ENCODE measurements around the gene RASSF9.

Gene RASSF9

GRCh38 chr12:85821206-85821605 is 15.0 kb downstream of the RASSF9 start:
- DNase-seq (ENCODE audit: low read depth), result no peak

GRCh38 chr12:85820101-85820500 is 16.1 kb downstream of the RASSF9 start:
- DNase-seq (ENCODE audit: low read depth), result no peak

- no peak for DNase-seq (ENCODE audit: low read depth)
Observed at GRCh38 chr12:85814741-85815140, 21.5 kb downstream of the RASSF9 start.

GRCh38 chr12:85814071-85814470 is 22.1 kb downstream of the RASSF9 start:
- DNase-seq (ENCODE audit: low read depth), result no peak

- no peak for DNase-seq (ENCODE audit: low read depth)
Observed at GRCh38 chr12:85809500-85809899, 26.7 kb downstream of the RASSF9 start.

- DNase-seq (ENCODE audit: low read depth), result no peak
Observed at GRCh38 chr12:85807730-85808129, 28.5 kb downstream of the RASSF9 start.

GRCh38 chr12:85805654-85806053 is 30.6 kb downstream of the RASSF9 start:
- DNase-seq (ENCODE audit: low read depth), result no peak

GRCh38 chr12:85804663-85805062 is 31.5 kb downstream of the RASSF9 start:
- DNase-seq (ENCODE audit: low read depth), result no peak

- no peak for DNase-seq (ENCODE audit: low read depth)
Observed at GRCh38 chr12:85803923-85804322, 32.3 kb downstream of the RASSF9 start.

- DNase-seq (ENCODE audit: low read depth), result no peak
Observed at GRCh38 chr12:85803231-85803630, 33.0 kb downstream of the RASSF9 start.

GRCh38 chr12:85798122-85798521 is 38.1 kb downstream of the RASSF9 start:
- no peak for DNase-seq (ENCODE audit: low read depth)

GRCh38 chr12:85796001-85796400 is 40.2 kb downstream of the RASSF9 start:
- DNase-seq (ENCODE audit: low read depth), result no peak

- no peak for DNase-seq (ENCODE audit: low read depth)
Observed at GRCh38 chr12:85794531-85794930, 41.7 kb downstream of the RASSF9 start.

GRCh38 chr12:85784096-85784720 is 52.0 kb downstream of the RASSF9 start:
- DNase-seq (ENCODE audit: low read depth), result no peak

GRCh38 chr12:85782711-85783110 is 53.5 kb downstream of the RASSF9 start:
- no peak for DNase-seq (ENCODE audit: low read depth)

- DNase-seq (ENCODE audit: low read depth), result no peak
Observed at GRCh38 chr12:85781766-85782165, 54.4 kb downstream of the RASSF9 start.

GRCh38 chr12:85779768-85780167 is 56.4 kb downstream of the RASSF9 start:
- no peak for DNase-seq (ENCODE audit: low read depth)

- no peak for DNase-seq (ENCODE audit: low read depth)
Observed at GRCh38 chr12:85775091-85775490, 61.1 kb downstream of the RASSF9 start.

GRCh38 chr12:85765453-85765869 is 70.7 kb downstream of the RASSF9 start:
- DNase-seq (ENCODE audit: low read depth), result no peak

- no peak for DNase-seq (ENCODE audit: low read depth)
Observed at GRCh38 chr12:85759623-85760022, 76.6 kb downstream of the RASSF9 start.

- no peak for DNase-seq (ENCODE audit: low read depth)
Observed at GRCh38 chr12:85759091-85759490, 77.1 kb downstream of the RASSF9 start.

GRCh38 chr12:85755760-85756159 is 80.4 kb downstream of the RASSF9 start:
- DNase-seq (ENCODE audit: low read depth), result no peak
